GM12891 (cell line): ENCODE measurements around the gene ARHGEF19.

ENCODE experiments used
- PAX5 ChIP-seq: IDR thresholded peaks from 2 replicates; pipeline ENCODE4 v1.6.1; 2011; ENCODE audit warnings: low read length, moderate library complexity, mild to moderate bottlenecking; ENCODE audit not compliant: insufficient read depth, severe bottlenecking
- POLR2A ChIP-seq: IDR thresholded peaks from 2 replicates; pipeline ENCODE4 v1.6.1; 2011; ENCODE audit warnings: low read depth, low read length, control low read depth
- POLR2AphosphoS5 ChIP-seq: IDR thresholded peaks from 2 replicates; pipeline ENCODE4 v1.6.1; 2011; ENCODE audit warnings: low read depth, low read length, control low read depth
- SPI1 ChIP-seq: IDR thresholded peaks from 2 replicates; pipeline ENCODE4 v1.6.1; 2011; ENCODE audit warnings: low read depth, low read length, control low read depth
- TAF1 ChIP-seq: IDR thresholded peaks from 2 replicates; pipeline ENCODE4 v1.6.1; 2011; ENCODE audit warnings: low read depth, low read length, control low read depth

GRCh38 chr1:16226129-16226489 is 13.7 kb upstream of the ARHGEF19 start:
- TF ChIP-seq POLR2A, result no peak
- no peak for TF ChIP-seq SPI1
- no peak for TF ChIP-seq POLR2AphosphoS5
- TF ChIP-seq TAF1, result no peak
- TF ChIP-seq PAX5, result no peak
